Spinal cord (tissue), 10 donors: Measurements from ENCODE around the gene LRMDA. TPM values are rescaled to one million over a fixed set of nuclear protein-coding genes. Genes with fewer than 3 reads are reported as not detected.

ENCODE experiments used
- DNase-seq, 6 donors: peaks; one replicate each; pipeline versions ENCODE4 v3.0.0 to v3.0.0-alpha.2; 2013 to 2015; ENCODE audit warnings: low spot score in 6 of 6, low read depth in 4 of 6
- H3K27ac ChIP-seq: one replicate; pipeline ENCODE4 v1.5.1; 2013; ENCODE audit warnings: low read depth, low read length, control low read depth
- H3K27me3 ChIP-seq: one replicate; pipeline ENCODE4 v1.6.1; 2013; ENCODE audit warnings: low read length; ENCODE audit not compliant: control insufficient read depth, insufficient read depth
- H3K36me3 ChIP-seq: one replicate; pipeline ENCODE4 v1.6.1; 2013; ENCODE audit warnings: low read length; ENCODE audit not compliant: control insufficient read depth, insufficient read depth
- H3K4me1 ChIP-seq: one replicate; pipeline ENCODE4 v1.6.1; 2013; ENCODE audit warnings: low read length; ENCODE audit not compliant: control insufficient read depth, insufficient read depth
- H3K4me3 ChIP-seq: one replicate; pipeline ENCODE4 v1.5.1; 2013; ENCODE audit warnings: low read depth, low read length, control low read depth
- H3K9me3 ChIP-seq: one replicate; pipeline ENCODE4 v1.6.1; 2013; ENCODE audit warnings: low read length; ENCODE audit not compliant: control insufficient read depth, insufficient read depth
- WGBS: methylation state at CpG from one replicate; pipeline ENCODE4 v1.1.5; 2013; ENCODE audit warnings: missing lambda C conversion rate; ENCODE audit not compliant: insufficient coverage; 5-methylcytosine and 5-hydroxymethylcytosine counted together
- polyA plus RNA-seq, 2 donors: library from polyadenylated mRNA; unstranded; fragments of 120-200 nt; gene quantifications; one replicate each; pipeline ENCODE4 v1.2.1, GENCODE V29; 2013; ENCODE audit not compliant: insufficient read length in 2 of 2
- total RNA-seq, 2 donors: library from RNA; depleted of rRNA in 1 of 2; stranded (reverse); fragments of 120-200 nt in 1 of 2; fragments of >200 nt in 1 of 2; gene quantifications; one replicate each; pipeline versions ENCODE4 v1.2.3 to v1.2.4, GENCODE V29; 2013 to 2014
- donor health status: healthy.

Gene LRMDA
- total and polyA plus RNA-seq, 4 donors: 5.6 to 9.9 (median 7.2) TPM

GRCh38 chr10:75773231-75773780, 341.9 kb downstream of the LRMDA start:
- Histone ChIP-seq H3K27ac (no peak overlapping the region), H3K36me3 (no peaks in the 10 kb centered on the region), H3K4me1 (peaks cover 8% of the 10 kb centered on the region), H3K9me3 (no peaks in the 10 kb centered on the region), H3K27me3 (no peaks in the 10 kb centered on the region), H3K4me3 (no peak overlapping the region)
- DNase-seq: no peak
- 97% methylated on average over 5 of the region's 5 CpGs for WGBS

- no peak overlapping the region for H3K4me3 ChIP-seq
- H3K27me3 ChIP-seq: no peaks in the 10 kb centered on the region
- peaks cover 8% of the 10 kb centered on the region for H3K4me1 ChIP-seq
- no peaks in the 10 kb centered on the region for H3K36me3 ChIP-seq
- no peaks in the 10 kb centered on the region for H3K9me3 ChIP-seq
- 100% methylated on average over 1 of the region's 3 CpGs for WGBS
- no peak overlapping the region for H3K27ac ChIP-seq
- DNase-seq: peak in 1 of 6 donors; percentile 49
These were observed 342.7 kb downstream of the LRMDA start for GRCh38 chr10:75773813-75774782.

DNA sequence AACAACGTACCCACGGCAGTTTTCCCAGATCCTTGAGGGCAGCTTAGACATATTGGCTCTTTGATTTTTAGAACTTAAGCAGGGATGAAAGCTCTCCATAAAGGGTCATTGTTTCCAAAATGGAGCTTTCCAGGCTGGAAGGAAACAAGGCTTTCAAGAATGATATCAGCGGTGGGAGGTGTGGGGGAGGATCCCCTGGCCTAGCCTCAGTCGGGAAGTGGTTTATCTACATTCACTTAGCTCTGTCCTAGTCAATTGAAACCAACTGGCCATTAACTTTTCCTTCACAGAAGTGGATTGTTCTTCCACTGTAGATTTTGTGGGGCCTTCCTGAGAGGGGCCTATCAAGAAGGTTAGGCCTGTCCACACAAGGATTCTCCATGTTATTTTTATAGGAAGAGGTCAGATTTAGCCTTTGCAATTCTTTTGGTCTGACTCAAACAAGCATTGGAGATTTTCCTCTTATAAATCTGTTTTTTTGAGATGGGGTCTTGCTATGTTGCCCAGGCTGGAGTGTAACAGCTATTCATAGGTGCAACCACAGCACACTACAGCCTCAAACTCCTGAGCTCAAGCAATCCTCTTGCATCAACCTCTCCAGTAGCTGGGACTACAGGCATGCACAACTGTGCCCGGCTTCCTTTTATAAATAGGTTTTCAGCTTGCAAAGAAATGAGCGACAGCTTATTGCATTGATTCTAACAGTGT, 343.5 kb downstream of the LRMDA start:
- WGBS: 100% methylated on average over 2 of the region's 6 CpGs
- H3K4me1 ChIP-seq: peaks cover 8% of the 10 kb centered on the region
- no peaks in the 10 kb centered on the region for H3K9me3 ChIP-seq
- no peaks in the 10 kb centered on the region for H3K27me3 ChIP-seq
- no peak overlapping the region for H3K4me3 ChIP-seq
- H3K36me3 ChIP-seq: no peaks in the 10 kb centered on the region
- no peak for DNase-seq
- no peak overlapping the region for H3K27ac ChIP-seq

- Histone ChIP-seq H3K27me3 (no peaks in the 10 kb centered on the region), H3K36me3 (no peaks in the 10 kb centered on the region), H3K9me3 (no peaks in the 10 kb centered on the region), H3K4me1 (peaks cover 8% of the 10 kb centered on the region), H3K27ac (no peak overlapping the region), H3K4me3 (no peak overlapping the region)
- WGBS: 54% methylated on average over 9 of the region's 9 CpGs
- peak in 1 of 6 donors; percentile 66 for DNase-seq
These were observed 345.5 kb downstream of the LRMDA start for GRCh38 chr10:75776738-75777504.

DNA sequence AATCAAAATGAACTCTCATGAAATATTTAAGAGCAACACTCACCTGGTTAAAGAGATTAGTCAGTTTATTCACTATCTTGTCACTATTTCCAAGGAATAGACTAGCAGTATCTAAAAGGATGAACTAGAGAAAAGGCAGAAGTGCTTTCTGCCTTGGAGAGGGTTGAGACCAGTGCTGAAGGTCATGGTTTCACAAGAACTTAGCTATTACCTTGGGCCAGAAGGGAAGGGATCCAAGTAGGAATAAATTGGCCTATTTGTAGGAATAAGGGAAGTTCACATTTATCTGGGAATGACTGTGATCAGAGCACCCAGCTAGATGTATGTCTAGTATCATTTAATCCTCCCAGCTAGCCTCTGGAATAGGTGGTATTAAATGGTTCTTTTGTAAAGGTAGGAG, 347.2 kb downstream of the LRMDA start:
- DNase-seq: no peak
- Histone ChIP-seq H3K27me3 (peaks cover 7% of the 10 kb centered on the region), H3K36me3 (no peaks in the 10 kb centered on the region), H3K4me1 (peaks cover 13% of the 10 kb centered on the region), H3K27ac (no peak overlapping the region), H3K4me3 (no peak overlapping the region), H3K9me3 (no peaks in the 10 kb centered on the region)

- no peaks in the 10 kb centered on the region for H3K9me3 ChIP-seq
- peak in 1 of 6 donors; percentile 35 for DNase-seq
- no CpG with 5 or more reads among the region's 1 CpG for WGBS
- no peaks in the 10 kb centered on the region for H3K36me3 ChIP-seq
- H3K4me1 ChIP-seq: peaks cover 13% of the 10 kb centered on the region
- H3K27me3 ChIP-seq: peaks cover 7% of the 10 kb centered on the region
- no peak overlapping the region for H3K4me3 ChIP-seq
- no peak overlapping the region for H3K27ac ChIP-seq
These were observed 347.9 kb downstream of the LRMDA start for GRCh38 chr10:75779276-75779675.

DNA sequence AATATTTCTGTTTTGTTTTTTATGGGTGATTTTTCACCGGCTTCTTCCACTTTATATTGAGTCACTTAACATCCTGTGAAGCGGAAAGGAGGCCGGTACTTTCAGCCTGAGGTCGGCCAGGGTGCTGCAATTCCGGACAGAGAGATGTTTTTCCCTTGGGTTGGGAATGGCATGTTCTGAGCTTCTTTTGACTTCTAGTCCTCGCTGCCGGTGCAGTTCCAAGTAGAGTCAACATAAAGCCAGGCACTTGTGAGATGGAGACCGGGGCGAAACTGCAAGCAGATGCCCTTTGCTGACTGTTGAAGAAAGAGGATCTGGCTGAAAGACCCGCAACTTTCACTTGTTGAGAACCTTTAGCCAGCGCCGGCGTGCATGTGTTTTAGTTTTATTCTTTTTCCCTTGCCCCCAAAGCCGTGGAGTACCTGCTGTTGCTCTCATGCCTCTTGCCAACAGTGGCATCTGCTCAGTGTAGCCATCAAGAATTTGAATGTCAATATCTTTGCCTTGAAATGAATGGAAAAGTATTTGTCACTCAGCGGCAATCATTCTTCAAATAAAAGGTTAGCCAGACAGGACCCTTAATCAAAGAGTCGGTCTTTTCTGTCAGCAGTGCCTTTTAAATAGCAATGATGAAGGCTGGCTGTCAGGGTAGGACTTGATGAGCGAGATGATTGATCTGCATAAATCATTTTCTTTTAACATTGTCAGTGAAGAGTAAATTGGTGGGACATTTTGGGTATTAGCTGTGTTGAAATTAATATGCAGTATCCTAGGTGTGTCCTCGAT, 351.2 kb downstream of the LRMDA start:
- Histone ChIP-seq H3K4me3 (no peak overlapping the region), H3K4me1 (peaks cover 5% of the 10 kb centered on the region), H3K36me3 (no peaks in the 10 kb centered on the region), H3K27me3 (peaks cover 7% of the 10 kb centered on the region), H3K27ac (no peak overlapping the region), H3K9me3 (no peaks in the 10 kb centered on the region)
- peak in 2 of 6 donors; percentile 33 to 43 for DNase-seq
- 25% methylated on average over 15 of the region's 18 CpGs for WGBS

DNA sequence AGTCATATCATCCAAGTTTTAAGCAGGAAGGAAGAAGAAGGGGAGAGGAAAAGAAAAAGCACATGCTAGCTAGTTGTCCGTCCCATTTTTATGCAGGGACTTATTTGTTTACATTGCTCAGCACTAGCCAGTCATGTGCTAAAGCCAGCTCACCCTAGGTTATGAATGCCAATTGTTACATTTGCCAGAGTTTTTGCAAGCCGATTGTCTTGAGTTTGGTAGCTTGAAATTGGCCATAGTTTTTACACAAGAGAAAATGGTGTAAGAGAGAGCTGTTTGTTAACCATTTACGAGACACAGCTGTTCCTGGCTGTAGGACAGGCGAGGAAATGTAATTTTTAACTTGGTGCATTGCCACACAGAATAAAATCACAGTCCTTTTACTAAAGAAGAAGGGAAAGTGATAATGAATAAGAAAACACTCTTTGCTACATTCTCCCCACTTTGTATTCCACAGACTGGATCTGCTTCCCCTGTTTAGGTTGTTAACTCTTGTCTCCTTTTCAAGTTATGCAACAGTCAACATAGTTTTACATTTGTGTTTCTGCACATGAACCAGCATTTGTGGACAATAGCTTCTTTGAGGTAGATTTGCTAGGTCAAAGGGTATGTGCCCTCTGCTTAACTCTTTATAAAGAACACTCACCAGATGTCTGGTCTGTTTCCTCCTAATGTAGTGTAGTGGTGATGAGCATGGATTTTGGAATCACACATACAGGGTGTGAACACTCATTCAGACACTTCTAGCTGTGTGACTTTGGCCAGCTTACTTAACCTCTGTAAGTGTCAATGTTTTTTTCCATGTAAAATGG, 357.2 kb downstream of the LRMDA start:
- DNase-seq: peak in 2 of 6 donors; percentile 39 to 44
- Histone ChIP-seq H3K27ac (peak overlapping the region; percentile 64), H3K27me3 (no peaks in the 10 kb centered on the region), H3K4me3 (no peak overlapping the region), H3K4me1 (peaks cover 3% of the 10 kb centered on the region), H3K9me3 (no peaks in the 10 kb centered on the region), H3K36me3 (no peaks in the 10 kb centered on the region)
- 25% methylated on average over 1 of the region's 4 CpGs for WGBS
